Subcutaneous adipose tissue (tissue), 4 donors: Measurements from ENCODE around the gene NOVA1. TPM values are rescaled to one million over a fixed set of nuclear protein-coding genes. Genes with fewer than 3 reads are reported as not detected.

ENCODE experiments used
- CTCF ChIP-seq: fragments of 450-650 bp; IDR thresholded peaks from one replicate; pipeline ENCODE4 v1.5.1; 2016; ENCODE audit warnings: low read depth, mild to moderate bottlenecking, control low read depth, antibody characterized with exemption, moderate library complexity
- total RNA-seq, 4 donors: library from RNA; depleted of rRNA; stranded (reverse); fragments of >200 nt; gene quantifications; one replicate each; pipeline ENCODE4 v1.1.0, GENCODE V29; 2016

Gene NOVA1
- total RNA-seq, 4 donors from 2014 or later: 56.7 to 113 (median 99.2) TPM

DNA sequence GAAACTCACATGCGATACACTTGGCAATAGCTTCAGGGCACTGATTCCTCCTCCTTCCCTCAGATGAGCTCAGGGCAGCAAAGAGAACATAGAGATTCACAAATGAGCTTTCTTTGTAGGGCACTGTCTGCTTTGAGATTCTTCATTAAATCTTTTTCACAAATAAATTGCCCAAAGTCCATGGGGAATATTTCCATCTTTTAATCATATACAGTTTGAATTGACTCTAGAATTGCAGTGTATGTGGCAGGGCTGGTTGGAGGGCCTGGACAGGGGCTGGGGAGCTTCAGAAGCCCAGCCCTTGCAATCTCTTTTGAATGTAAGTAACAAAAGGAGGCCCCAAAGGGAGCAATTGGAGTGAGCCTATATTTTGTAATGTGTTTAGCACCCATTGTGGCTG, 197.5 kb downstream of the NOVA1 start:
- no peak for TF ChIP-seq CTCF

GRCh38 chr14:26398616-26399015, 199.2 kb downstream of the NOVA1 start:
- TF ChIP-seq CTCF: no peak
